B cell (primary cell): Measurements from ENCODE around the gene TPCN1.

ENCODE experiments used
- EZH2 ChIP-seq: IDR thresholded peaks from 2 replicates; pipeline ENCODE4 v1.6.1; 2012; ENCODE audit warnings: borderline replicate concordance, low read depth, mild to moderate bottlenecking, moderate library complexity, low read length; ENCODE audit not compliant: insufficient read depth, poor library complexity, severe bottlenecking
- TF ChIP-seq, protein P1 (sequence below): fragments of 200-600 bp; IDR thresholded peaks from one replicate; pipeline ENCODE4 v1.8.0; 2022; ENCODE audit warnings: antibody characterized with exemption, mild to moderate bottlenecking

DNA sequence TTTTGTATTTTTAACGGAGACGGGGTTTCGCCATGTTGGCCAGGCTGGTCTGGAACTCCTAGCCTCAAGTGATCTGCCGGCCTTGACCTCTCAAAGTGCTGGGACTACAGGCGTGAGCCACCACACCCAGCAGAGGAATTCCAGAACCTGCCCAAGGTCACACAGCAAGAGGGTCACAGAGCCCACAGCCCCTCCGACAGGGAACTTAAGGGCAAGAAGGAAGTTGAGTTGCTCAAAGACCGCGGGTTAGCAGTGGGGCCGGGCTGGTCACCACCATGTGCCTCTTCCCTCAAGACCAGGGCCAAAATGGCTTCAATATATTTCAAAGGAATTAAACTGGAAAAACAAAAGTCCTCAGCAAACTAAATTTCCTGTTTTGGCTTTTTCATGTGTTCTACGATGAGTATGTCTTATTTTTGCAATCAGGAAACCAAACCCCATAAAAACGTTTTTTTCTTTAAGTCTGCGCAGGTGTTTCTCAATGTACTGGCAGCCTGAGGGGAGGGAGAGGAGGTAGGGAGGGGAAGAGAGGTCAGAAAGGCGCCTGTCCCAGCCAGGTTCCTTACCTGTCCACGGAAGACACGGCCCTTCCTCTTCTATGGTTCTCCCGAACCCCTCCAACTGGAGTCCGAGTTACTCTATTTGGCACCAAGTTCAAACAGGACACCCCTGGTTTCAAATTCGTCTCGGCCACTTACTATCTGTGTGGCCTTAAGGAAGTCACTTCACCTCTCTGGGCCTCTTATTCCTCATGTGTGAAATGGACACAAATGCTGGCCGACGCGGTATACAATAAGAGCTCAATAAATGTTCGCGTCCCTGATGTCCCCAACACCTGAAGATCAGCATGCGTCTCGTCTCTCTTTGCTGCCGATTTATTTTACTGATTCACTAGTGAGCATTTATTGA is 112.9 kb downstream of the TPCN1 start:
- TF ChIP-seq, protein P1, sequence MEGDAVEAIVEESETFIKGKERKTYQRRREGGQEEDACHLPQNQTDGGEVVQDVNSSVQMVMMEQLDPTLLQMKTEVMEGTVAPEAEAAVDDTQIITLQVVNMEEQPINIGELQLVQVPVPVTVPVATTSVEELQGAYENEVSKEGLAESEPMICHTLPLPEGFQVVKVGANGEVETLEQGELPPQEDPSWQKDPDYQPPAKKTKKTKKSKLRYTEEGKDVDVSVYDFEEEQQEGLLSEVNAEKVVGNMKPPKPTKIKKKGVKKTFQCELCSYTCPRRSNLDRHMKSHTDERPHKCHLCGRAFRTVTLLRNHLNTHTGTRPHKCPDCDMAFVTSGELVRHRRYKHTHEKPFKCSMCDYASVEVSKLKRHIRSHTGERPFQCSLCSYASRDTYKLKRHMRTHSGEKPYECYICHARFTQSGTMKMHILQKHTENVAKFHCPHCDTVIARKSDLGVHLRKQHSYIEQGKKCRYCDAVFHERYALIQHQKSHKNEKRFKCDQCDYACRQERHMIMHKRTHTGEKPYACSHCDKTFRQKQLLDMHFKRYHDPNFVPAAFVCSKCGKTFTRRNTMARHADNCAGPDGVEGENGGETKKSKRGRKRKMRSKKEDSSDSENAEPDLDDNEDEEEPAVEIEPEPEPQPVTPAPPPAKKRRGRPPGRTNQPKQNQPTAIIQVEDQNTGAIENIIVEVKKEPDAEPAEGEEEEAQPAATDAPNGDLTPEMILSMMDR: no peak
- no peak for TF ChIP-seq EZH2
